Type B pancreatic cell (in vitro differentiated cells): ENCODE data around the gene RSPO4. TPM values are rescaled to one million over a fixed set of nuclear protein-coding genes. Genes with fewer than 3 reads are reported as not detected.

Source experiments
- DNase-seq: peaks from one replicate; pipeline ENCODE4 v3.0.0; 2021; ENCODE audit warnings: mixed read lengths; ENCODE audit not compliant: unreplicated experiment; ENCODE audit errors: extremely low spot score
- H3K27ac Mint-ChIP-seq: 2 replicates; pipeline ENCODE4 v1.8.0; 2021; ENCODE audit warnings: mild to moderate bottlenecking, mixed read lengths
- H3K27me3 Mint-ChIP-seq: 2 replicates; pipeline ENCODE4 v1.8.0; 2021; ENCODE audit warnings: mixed read lengths
- H3K36me3 Mint-ChIP-seq: 2 replicates; pipeline ENCODE4 v1.8.0; 2021; ENCODE audit warnings: mixed read lengths
- H3K4me1 Mint-ChIP-seq: one replicate; pipeline ENCODE4 v1.8.0; 2021; ENCODE audit warnings: mixed read lengths; ENCODE audit not compliant: unreplicated experiment
- H3K4me3 Mint-ChIP-seq: 2 replicates; pipeline ENCODE4 v1.8.0; 2021; ENCODE audit warnings: mild to moderate bottlenecking, mixed read lengths
- H3K9me3 Mint-ChIP-seq: 2 replicates; pipeline ENCODE4 v1.8.0; 2021; ENCODE audit warnings: mixed read lengths
- total RNA-seq: library from RNA; stranded (reverse); gene quantifications from 2 replicates; pipeline ENCODE4 v1.2.1, GENCODE V29; 2021; ENCODE audit warnings: low replicate concordance
- TF ChIP-seq, protein P1 (sequence below): fragments of 200-600 bp; sonication (generic); conservative IDR thresholded peaks from 2 replicates; pipeline ENCODE4 v1.5.0; 2021; ENCODE audit warnings: antibody characterized with exemption, mild to moderate bottlenecking

RSPO4 gene
- total RNA-seq, 1 donor from 2014 or later = 2.4 TPM

- no peak for DNase-seq
- H3K27me3 Mint-ChIP-seq = peaks cover 23% of the 10 kb centered on the region
- H3K9me3 Mint-ChIP-seq = no peaks in the 10 kb centered on the region
- no peaks in the 10 kb centered on the region for H3K4me1 Mint-ChIP-seq
- H3K36me3 Mint-ChIP-seq = no peaks in the 10 kb centered on the region
- no peak overlapping the region for H3K4me3 Mint-ChIP-seq
- TF ChIP-seq, protein P1, sequence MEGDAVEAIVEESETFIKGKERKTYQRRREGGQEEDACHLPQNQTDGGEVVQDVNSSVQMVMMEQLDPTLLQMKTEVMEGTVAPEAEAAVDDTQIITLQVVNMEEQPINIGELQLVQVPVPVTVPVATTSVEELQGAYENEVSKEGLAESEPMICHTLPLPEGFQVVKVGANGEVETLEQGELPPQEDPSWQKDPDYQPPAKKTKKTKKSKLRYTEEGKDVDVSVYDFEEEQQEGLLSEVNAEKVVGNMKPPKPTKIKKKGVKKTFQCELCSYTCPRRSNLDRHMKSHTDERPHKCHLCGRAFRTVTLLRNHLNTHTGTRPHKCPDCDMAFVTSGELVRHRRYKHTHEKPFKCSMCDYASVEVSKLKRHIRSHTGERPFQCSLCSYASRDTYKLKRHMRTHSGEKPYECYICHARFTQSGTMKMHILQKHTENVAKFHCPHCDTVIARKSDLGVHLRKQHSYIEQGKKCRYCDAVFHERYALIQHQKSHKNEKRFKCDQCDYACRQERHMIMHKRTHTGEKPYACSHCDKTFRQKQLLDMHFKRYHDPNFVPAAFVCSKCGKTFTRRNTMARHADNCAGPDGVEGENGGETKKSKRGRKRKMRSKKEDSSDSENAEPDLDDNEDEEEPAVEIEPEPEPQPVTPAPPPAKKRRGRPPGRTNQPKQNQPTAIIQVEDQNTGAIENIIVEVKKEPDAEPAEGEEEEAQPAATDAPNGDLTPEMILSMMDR = no peak
- H3K27ac Mint-ChIP-seq = no peak overlapping the region
Measured at GRCh38 chr20:965956-966355, 36.2 kb downstream of the RSPO4 start.

GRCh38 chr20:963795-964194, 38.3 kb downstream of the RSPO4 start:
- no peaks in the 10 kb centered on the region for H3K4me1 Mint-ChIP-seq
- peaks cover 17% of the 10 kb centered on the region for H3K27me3 Mint-ChIP-seq
- TF ChIP-seq, protein P1 = no peak
- H3K4me3 Mint-ChIP-seq = no peak overlapping the region
- no peak for DNase-seq
- H3K27ac Mint-ChIP-seq = no peak overlapping the region
- H3K36me3 Mint-ChIP-seq = no peaks in the 10 kb centered on the region
- no peaks in the 10 kb centered on the region for H3K9me3 Mint-ChIP-seq

DNA sequence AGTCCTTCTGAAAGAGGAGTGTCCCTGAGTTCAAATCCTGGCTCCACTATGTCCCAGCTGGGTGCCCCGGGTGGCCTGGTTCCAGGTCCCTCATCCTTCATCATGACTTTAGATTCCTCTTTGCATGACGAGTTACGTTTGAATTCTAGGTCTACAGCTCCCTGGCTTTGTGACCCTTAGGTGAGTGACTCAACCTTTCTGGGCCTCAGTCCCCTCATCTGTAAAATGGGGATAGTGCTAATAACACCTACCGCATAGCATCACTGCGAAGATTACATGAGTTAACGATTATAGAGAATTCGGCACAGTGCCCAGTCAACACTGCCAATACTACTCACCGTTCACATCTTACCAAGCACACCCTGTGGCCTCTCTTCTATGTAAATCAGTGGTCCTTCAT, 39.4 kb downstream of the RSPO4 start:
- H3K27me3 Mint-ChIP-seq = peaks cover 11% of the 10 kb centered on the region
- H3K9me3 Mint-ChIP-seq = no peaks in the 10 kb centered on the region
- no peak overlapping the region for H3K4me3 Mint-ChIP-seq
- H3K4me1 Mint-ChIP-seq = no peaks in the 10 kb centered on the region
- TF ChIP-seq, protein P1 = no peak
- DNase-seq = no peak
- H3K27ac Mint-ChIP-seq = no peak overlapping the region
- no peaks in the 10 kb centered on the region for H3K36me3 Mint-ChIP-seq

- H3K36me3 Mint-ChIP-seq = no peaks in the 10 kb centered on the region
- H3K27me3 Mint-ChIP-seq = peaks cover 12% of the 10 kb centered on the region
- H3K4me1 Mint-ChIP-seq = no peaks in the 10 kb centered on the region
Measured at GRCh38 chr20:962223-962622, 39.9 kb downstream of the RSPO4 start.

GRCh38 chr20:961768-962167, 40.3 kb downstream of the RSPO4 start:
- H3K9me3 Mint-ChIP-seq = no peaks in the 10 kb centered on the region
- no peaks in the 10 kb centered on the region for H3K4me1 Mint-ChIP-seq
- no peak for DNase-seq
- no peak overlapping the region for H3K4me3 Mint-ChIP-seq
- no peak overlapping the region for H3K27ac Mint-ChIP-seq
- TF ChIP-seq, protein P1 = no peak
- no peaks in the 10 kb centered on the region for H3K36me3 Mint-ChIP-seq
- H3K27me3 Mint-ChIP-seq = peaks cover 12% of the 10 kb centered on the region

More at GRCh38 chr20:962223-962622, 39.9 kb downstream of the RSPO4 start:
- TF ChIP-seq, protein P1 = no peak
- Mint-ChIP-seq H3K9me3 (no peaks in the 10 kb centered on the region), H3K27ac (no peak overlapping the region), H3K4me3 (no peak overlapping the region)
- DNase-seq = no peak
